GM23248 (cell line): Measurements from ENCODE around the gene CYBA. TPM values are rescaled to one million over a fixed set of nuclear protein-coding genes. Genes with fewer than 3 reads are reported as not detected.

Experiments
- DNase-seq: peaks from one replicate; pipeline ENCODE4 v3.0.0-alpha.2; 2015
- H2AFZ ChIP-seq: fragments of 200-600 bp; sonication (generic); 2 replicates; pipeline ENCODE4 v1.6.1; 2016; ENCODE audit warnings: antibody characterized with exemption
- H3F3A ChIP-seq: fragments of 200-600 bp; sonication (generic); 2 replicates; pipeline ENCODE4 v1.6.1; 2016; ENCODE audit warnings: mild to moderate bottlenecking, antibody characterized with exemption, mixed run types; ENCODE audit not compliant: insufficient read depth
- H3K27ac ChIP-seq: fragments of 200-600 bp; sonication (generic); 2 replicates; pipeline ENCODE4 v1.5.1; 2016; ENCODE audit warnings: mild to moderate bottlenecking
- H3K27me3 ChIP-seq: fragments of 200-600 bp; sonication (generic); replicated peaks from 2 replicates; pipeline ENCODE4 v1.6.1; 2016; ENCODE audit warnings: mild to moderate bottlenecking; ENCODE audit not compliant: insufficient read depth
- H3K36me3 ChIP-seq: fragments of 200-600 bp; sonication (generic); 2 replicates; pipeline ENCODE4 v1.6.1; 2016; ENCODE audit warnings: low read depth, mild to moderate bottlenecking
- H3K4me1 ChIP-seq: fragments of 200-600 bp; sonication (generic); 2 replicates; pipeline ENCODE4 v1.6.1; 2016; ENCODE audit warnings: mild to moderate bottlenecking; ENCODE audit not compliant: insufficient read depth
- H3K4me2 ChIP-seq: fragments of 200-600 bp; sonication (generic); one replicate; pipeline ENCODE4 v1.6.1; 2016; ENCODE audit warnings: mild to moderate bottlenecking; ENCODE audit not compliant: unreplicated experiment
- H3K4me3 ChIP-seq: fragments of 200-600 bp; sonication (generic); 2 replicates; pipeline ENCODE4 v1.5.1; 2016; ENCODE audit warnings: mild to moderate bottlenecking
- H3K79me2 ChIP-seq: fragments of 200-600 bp; sonication (generic); 2 replicates; pipeline ENCODE4 v1.6.1; 2016; ENCODE audit warnings: mild to moderate bottlenecking; ENCODE audit not compliant: insufficient read depth
- H3K9ac ChIP-seq: fragments of 200-600 bp; sonication (generic); 2 replicates; pipeline ENCODE4 v1.6.1; 2016; ENCODE audit warnings: mild to moderate bottlenecking
- H3K9me2 ChIP-seq: fragments of 200-600 bp; sonication (generic); 2 replicates; pipeline ENCODE4 v1.6.1; 2016; ENCODE audit warnings: mixed run types, mild to moderate bottlenecking, moderate library complexity; ENCODE audit not compliant: insufficient read depth
- H3K9me3 ChIP-seq: fragments of 200-600 bp; sonication (generic); one replicate; pipeline ENCODE4 v1.6.1; 2017; ENCODE audit warnings: low read depth
- H4K20me1 ChIP-seq: fragments of 200-600 bp; sonication (generic); 2 replicates; pipeline ENCODE4 v1.6.0; 2016; ENCODE audit not compliant: insufficient read depth
- EZH2 ChIP-seq: fragments of 200-600 bp; sonication (generic); IDR thresholded peaks from 2 replicates; pipeline ENCODE4 v1.6.1; 2018; ENCODE audit warnings: antibody characterized with exemption, mild to moderate bottlenecking; ENCODE audit not compliant: insufficient read depth, poor library complexity, severe bottlenecking
- EZH2phosphoT487 ChIP-seq: fragments of 200-600 bp; sonication (generic); IDR thresholded peaks from 2 replicates; pipeline ENCODE4 v1.6.1; 2018; ENCODE audit warnings: antibody characterized with exemption, moderate library complexity, mild to moderate bottlenecking, low read depth; ENCODE audit not compliant: insufficient read depth
- WGBS, 2 experiments: methylation state at CpG; one replicate each; pipeline ENCODE4 v1.1.6; 2015 to 2017; ENCODE audit warnings: low lambda C conversion rate in 2 of 2, low coverage in 1 of 2; ENCODE audit errors: missing lambda C conversion rate in 2 of 2; 5-methylcytosine and 5-hydroxymethylcytosine counted together
- in situ Hi-C: fragments of 300-500 bp; cut with MboI; formaldehyde crosslinking; loops from 2 replicates; pipeline ENCODE4 v1.15.0; 2020
- polyA plus RNA-seq: library from polyadenylated mRNA; unstranded; fragments of >200 nt; fragmentation: Nextera tagmentation; extraction: Ambion mirVana; gene quantifications from 2 replicates; pipeline ENCODE4 v1.2.1, GENCODE V29; 2016
- total RNA-seq: library from RNA; depleted of rRNA; stranded (reverse); fragments of >200 nt; shearing (Covaris generic); gene quantifications from 2 replicates; pipeline ENCODE4 v1.2.3, GENCODE V29; 2014

CYBA gene
- total and polyA plus RNA-seq, 2 experiments from 2014 or later: 270 to 332 TPM

GRCh38 chr16:88643644-88643932, 7.3 kb downstream of the CYBA start:
- Histone ChIP-seq H2AFZ (no peak overlapping the region), H3K4me1 (no peaks in the 10 kb centered on the region), H3K27me3 (peaks cover 24% of the 10 kb centered on the region), H3K4me2 (no peak overlapping the region), H3F3A (no peaks in the 10 kb centered on the region), H3K9ac (no peak overlapping the region), H3K9me2 (no peaks in the 10 kb centered on the region), H3K27ac (no peak overlapping the region), H3K9me3 (no peaks in the 10 kb centered on the region), H3K36me3 (no peaks in the 10 kb centered on the region), H4K20me1 (no peaks in the 10 kb centered on the region), H3K79me2 (no peaks in the 10 kb centered on the region), H3K4me3 (no peak overlapping the region)
- in situ Hi-C loops: no loop called here
- TF ChIP-seq EZH2 (no peak), EZH2phosphoT487 (no peak)
- WGBS, 2 experiments: 94 to 97% methylated on average over 8 of the region's 9 CpGs
- DNase-seq: no peak

- no peak for DNase-seq
- no peaks in the 10 kb centered on the region for H3F3A ChIP-seq
- no peaks in the 10 kb centered on the region for H3K9me2 ChIP-seq
- no peaks in the 10 kb centered on the region for H3K79me2 ChIP-seq
- no peak overlapping the region for H3K4me2 ChIP-seq
- no peaks in the 10 kb centered on the region for H3K4me1 ChIP-seq
- H3K4me3 ChIP-seq: no peak overlapping the region
- H3K27ac ChIP-seq: no peak overlapping the region
- H3K27me3 ChIP-seq: peaks cover 29% of the 10 kb centered on the region
- no peak overlapping the region for H2AFZ ChIP-seq
- no peak overlapping the region for H3K9ac ChIP-seq
- H3K9me3 ChIP-seq: no peaks in the 10 kb centered on the region
- H4K20me1 ChIP-seq: no peaks in the 10 kb centered on the region
- in situ Hi-C loops: no loop called here
- H3K36me3 ChIP-seq: no peaks in the 10 kb centered on the region
- WGBS, 2 experiments: 87 to 91% methylated on average over 28 to 58 of the region's 58 CpGs
- TF ChIP-seq EZH2 (no peak), EZH2phosphoT487 (no peak)
These were observed 7.8 kb downstream of the CYBA start for GRCh38 chr16:88642881-88643643.

GRCh38 chr16:88640498-88641247, 10.2 kb downstream of the CYBA start:
- Histone ChIP-seq H3K9me3 (no peaks in the 10 kb centered on the region), H4K20me1 (no peaks in the 10 kb centered on the region), H3K4me2 (no peak overlapping the region), H3K4me3 (no peak overlapping the region), H3K27ac (no peak overlapping the region), H3K79me2 (no peaks in the 10 kb centered on the region), H3K27me3 (peaks cover 32% of the 10 kb centered on the region), H3K36me3 (no peaks in the 10 kb centered on the region), H2AFZ (no peak overlapping the region), H3K9me2 (no peaks in the 10 kb centered on the region), H3K4me1 (no peaks in the 10 kb centered on the region; the same call in 1 of the 2 replicates), H3F3A (no peaks in the 10 kb centered on the region), H3K9ac (no peak overlapping the region)
- DNase-seq: no peak
- 69 to 73% methylated on average over 15 to 17 of the region's 17 CpGs for WGBS, 2 experiments
- TF ChIP-seq EZH2phosphoT487 (no peak), EZH2 (no peak)
- in situ Hi-C loops: no loop called here

- no peaks in the 10 kb centered on the region for H4K20me1 ChIP-seq
- no peaks in the 10 kb centered on the region for H3F3A ChIP-seq
- no peak overlapping the region for H3K27ac ChIP-seq
- H2AFZ ChIP-seq: no peak overlapping the region
- TF ChIP-seq EZH2: no peak
- no peak overlapping the region for H3K4me2 ChIP-seq
- H3K9me2 ChIP-seq: no peaks in the 10 kb centered on the region
- H3K4me1 ChIP-seq: no peaks in the 10 kb centered on the region; the same call in 1 of the 2 replicates
- H3K4me3 ChIP-seq: no peak overlapping the region
- no peaks in the 10 kb centered on the region for H3K79me2 ChIP-seq
- H3K27me3 ChIP-seq: peaks cover 32% of the 10 kb centered on the region
- no peak for DNase-seq
- in situ Hi-C loops: no loop called here
- no peak overlapping the region for H3K9ac ChIP-seq
- H3K9me3 ChIP-seq: no peaks in the 10 kb centered on the region
- whole genome bisulfite sequencing, 2 experiments: 22 to 28% methylated on average over 13 of the region's 13 CpGs
- no peaks in the 10 kb centered on the region for H3K36me3 ChIP-seq
These were observed 10.8 kb downstream of the CYBA start for GRCh38 chr16:88640039-88640495.
